ENCODE results near the gene RFPL3.
A peak's percentile ranks its signal among the peaks of the same experiment; 100 is the strongest.
"Not testable (repeated sequence)": the region's sequence is repeated elsewhere in the genome, so short reads cannot be mapped to it uniquely, and the experiment has no call there.

Gene RFPL3

DNA sequence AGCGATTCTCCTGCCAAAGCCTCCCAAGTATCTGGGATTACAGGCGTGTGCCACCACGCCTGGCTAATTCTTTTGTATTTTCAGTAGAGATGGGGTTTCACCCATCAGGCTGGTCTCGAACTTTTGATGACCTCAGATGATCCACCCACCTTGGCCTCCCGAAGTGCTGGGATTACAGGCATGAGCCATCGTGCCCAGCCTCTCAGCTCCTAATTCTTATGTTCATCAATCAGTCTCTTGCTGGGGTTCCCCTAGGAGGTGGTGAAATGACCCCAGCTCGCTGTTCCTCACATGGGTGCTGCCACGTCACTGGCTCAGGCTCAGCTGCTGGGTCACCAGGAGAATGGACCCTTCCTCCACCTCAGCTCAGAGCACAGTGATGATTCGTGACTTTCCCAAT is at the start of gene RFPL3:
RFPL3 (plus strand) TSS at position 301 of the 400 bp plus-strand sequence. CDS start 205 bp downstream, outside the sequence.
- DNase-seq: not testable (repeated sequence)

DNA sequence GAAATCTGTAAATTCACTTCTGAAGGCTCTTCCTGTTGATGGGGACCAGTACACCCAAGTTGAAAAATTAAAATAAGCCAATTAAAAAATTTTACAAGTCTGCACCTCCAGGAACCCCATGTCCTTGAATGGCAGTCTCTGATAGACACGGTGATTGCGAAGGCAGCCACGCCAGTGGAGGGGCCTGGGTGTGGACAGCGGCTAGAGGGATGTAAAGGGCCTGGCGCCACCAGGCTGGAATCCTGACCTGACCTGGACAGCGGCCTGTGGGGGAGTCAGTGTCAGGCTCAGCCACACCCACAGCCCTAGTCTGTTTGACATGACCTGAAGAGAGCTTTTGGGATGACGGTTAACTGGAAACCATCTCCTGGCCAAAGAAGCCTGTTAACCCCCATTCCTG is 49.5 kb upstream of the RFPL3 start:
- DNase-seq: no peak

DNA sequence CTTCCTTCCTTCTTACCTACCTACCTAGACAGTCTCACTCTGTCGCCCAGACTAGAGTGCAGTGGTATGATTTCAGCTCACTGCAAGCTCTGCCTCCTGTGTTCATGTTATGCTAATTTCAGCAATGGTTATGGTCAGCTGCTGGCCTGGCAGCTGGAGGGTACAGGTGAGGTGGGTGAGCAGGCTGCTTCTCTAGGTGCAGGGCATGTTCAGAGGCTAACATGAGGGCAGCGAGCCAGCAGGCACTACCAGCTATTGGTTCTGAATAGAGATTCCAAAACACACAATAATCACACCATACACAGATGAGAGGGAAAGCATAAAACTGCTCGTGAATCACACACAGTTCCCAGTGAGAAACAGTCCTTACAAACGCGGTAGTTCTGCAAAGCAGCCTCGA is 48.7 kb upstream of the RFPL3 start:
- DNase-seq: no peak

DNA sequence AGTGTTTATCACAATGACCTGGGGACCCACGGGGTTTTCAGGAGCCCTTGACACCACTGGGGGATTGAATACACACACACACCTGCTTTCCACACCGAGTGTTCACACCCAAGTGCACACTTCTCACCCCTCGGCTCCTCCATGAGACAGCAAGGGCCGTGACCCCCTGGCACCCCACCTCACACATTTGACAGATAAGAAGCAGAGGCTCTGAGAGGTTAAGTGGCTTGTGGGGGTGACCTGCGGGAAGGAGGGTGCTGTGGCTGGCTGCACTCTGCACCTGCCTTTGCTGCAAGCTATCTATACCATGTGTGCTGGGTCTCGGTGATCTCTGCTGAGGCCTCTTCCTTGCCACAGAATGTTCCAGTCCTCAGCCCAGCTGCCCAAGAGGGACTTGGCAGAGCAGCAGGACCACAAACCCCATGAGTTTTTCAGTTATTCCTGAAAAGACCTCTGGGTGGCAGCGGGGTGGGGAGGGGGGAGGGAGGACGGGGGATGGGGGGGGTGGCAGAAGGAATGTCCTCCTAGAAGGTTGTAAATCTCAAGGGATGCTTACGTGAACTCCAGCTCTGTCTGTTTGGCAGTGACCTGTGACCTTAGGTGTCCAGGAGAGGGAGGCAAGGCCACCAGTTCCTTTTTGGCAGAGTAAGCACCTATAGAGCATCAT is 47.9 kb upstream of the RFPL3 start:
- no peak for DNase-seq

DNA sequence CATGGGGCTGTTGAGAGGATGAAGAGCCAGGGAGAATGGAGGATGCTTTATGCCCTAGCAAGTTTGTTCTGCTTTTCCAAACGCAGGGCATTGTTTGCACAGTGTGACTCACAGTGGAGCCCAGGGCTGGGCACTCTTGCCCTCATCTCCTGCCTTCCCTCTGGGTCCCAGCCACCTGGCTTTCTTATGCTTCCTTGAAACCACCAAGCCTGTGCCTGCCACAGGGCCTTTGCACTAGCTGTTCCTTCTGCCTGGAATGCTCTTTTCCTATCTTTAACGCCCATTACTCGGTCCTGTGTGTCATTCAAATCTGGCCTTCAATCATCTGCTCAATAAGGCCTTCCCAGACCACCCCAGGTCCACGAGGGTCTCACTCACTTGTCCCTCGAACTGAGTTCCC is 46.9 kb upstream of the RFPL3 start:
- DNase-seq: peak; percentile 9

DNA sequence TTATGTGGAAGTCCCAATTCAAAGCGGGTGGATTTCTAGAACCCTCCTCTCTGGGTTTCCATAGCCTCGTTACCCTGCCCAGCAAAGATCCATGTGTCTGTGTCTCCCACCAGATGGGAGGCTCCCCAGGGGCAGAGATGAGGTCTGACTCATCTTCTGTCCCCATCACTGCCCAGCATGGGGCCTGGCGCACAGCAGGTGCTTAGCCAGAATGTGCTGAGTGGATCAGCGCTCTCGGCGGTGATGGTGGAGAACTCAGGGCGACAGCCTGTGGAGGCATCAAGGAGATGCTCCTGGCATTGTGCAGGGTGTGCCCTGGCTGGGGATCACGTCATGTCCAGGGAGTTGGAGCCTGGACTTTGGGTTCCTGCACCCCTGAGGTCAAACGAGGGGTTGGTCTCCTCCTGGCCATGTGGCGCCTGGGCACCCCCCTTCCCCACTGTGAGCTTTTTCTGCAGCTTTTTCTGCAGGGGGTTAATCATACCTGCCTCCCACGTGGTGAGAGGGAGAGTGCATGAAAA is 46.1 kb upstream of the RFPL3 start:
- DNase-seq: peak; percentile 25

DNA sequence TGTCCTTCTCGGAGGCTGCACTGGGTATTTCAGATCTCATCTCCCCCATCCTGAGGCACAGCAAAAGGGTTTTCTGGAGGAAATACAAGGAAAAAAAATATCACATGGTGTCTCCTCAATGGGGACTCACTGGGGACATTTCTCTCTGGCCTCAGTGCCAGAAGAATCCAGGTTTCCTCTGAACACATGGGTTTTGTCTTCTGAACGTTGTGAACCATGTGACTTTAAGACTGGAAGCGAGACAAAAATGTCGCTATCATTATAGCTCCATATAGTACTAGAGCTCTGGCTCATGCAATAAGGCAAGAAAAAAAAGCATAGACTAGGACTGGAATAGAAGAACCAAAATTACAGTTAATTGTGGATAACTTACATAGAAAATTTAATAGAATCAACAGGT is 44.9 kb upstream of the RFPL3 start:
- DNase-seq: no peak

DNA sequence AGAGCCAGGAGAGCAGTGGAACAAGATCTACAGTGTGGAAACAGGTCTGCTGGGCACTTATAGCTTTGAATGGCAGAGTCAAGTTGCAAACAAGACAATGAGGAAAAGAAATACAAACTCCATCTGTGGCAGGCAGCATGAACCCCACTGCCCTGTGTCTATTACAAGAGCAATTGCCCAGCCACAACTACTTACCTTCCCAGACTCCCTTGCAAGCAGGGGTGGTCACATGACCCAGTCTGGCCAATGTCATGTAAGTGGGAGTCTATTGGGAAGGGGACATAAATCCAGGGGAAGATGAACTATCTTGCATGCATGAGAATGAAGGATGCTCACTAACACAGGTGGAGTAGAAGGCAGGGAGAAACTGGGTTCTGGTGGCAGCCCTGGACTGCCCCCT is 44.1 kb upstream of the RFPL3 start:
- DNase-seq: no peak

DNA sequence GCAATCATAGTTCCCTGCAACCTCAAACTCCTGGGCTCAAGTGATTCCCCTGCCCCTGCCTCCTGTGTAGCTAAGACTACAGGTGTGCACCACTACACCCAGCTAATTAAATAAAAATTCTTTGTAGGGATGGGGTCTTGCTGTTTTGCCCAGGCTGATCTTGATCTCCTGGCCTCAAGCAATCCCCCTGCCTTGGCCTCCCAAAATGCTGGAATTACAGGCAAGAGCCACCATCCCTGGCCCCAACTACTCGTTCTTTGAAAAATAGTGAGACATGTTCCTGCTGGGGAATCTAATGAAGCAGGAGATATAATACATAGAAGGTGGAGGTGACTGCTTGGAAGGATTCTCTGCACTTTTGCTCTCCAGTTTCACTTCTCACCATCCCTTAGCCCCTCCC is 40.1 kb upstream of the RFPL3 start:
- no peak for DNase-seq

DNA sequence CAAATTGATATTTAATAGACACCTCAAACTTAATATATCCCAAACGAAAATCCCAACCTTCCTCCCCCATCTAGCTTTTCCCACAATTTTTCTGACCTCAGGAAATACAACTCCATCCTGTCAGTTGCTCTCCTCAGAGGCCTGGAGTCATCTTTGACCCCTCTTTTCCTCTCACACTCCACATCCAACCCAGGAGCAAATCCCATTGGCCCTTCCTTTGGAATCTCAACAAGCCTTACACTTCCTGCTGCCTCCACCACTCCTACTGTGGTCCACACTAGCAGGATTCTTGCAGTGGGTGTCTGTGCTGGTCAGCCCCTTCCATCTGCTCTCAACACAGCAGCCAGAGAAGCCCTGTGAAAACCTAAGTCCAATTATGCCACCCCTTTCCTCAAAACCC is 39.3 kb upstream of the RFPL3 start:
- DNase-seq: no peak

DNA sequence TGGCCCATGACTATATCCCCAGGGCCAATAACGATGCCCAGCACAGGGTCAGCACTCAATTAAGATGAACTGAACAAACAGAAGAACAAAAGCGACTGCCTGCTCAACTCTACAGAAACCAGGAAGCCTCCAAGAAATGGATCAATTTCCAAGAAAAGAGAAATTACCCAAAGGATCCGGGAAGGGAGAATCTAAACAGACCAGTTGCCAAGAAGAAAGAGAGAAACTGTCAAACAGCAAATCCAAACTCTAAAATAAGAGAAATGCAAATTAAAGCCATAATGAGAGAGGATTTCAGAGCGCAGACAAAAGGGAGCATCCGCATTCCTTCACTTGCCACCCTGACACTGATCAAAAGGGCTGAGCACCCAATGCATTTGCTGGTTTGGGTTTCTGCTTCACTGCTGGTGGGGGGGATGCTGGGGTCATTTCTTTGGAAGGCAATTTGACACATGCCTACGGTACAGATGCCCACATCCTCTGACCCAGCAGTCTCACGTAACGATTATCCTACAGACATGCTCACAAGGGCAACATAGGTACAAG is 37.7 kb upstream of the RFPL3 start:
- no peak for DNase-seq

DNA sequence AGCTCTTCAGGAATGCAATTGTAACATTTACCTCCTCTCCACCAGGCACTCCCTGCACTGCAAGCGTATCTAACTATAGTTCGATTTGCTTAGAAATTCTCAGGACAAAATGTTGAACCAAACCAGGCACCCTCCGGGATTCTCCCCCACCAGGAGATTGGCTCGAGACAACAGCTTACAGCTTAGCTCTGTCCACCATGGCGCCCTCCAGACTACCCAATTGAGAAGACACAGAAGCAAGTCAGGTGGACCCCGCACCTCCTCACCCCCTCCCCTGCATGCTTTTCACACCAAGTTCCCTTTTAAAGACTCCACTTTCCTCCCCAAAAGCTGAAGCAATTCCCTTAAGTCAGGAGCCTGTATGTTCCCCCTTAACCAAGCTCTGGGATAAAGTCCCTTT is 34.7 kb upstream of the RFPL3 start:
- no peak for DNase-seq

DNA sequence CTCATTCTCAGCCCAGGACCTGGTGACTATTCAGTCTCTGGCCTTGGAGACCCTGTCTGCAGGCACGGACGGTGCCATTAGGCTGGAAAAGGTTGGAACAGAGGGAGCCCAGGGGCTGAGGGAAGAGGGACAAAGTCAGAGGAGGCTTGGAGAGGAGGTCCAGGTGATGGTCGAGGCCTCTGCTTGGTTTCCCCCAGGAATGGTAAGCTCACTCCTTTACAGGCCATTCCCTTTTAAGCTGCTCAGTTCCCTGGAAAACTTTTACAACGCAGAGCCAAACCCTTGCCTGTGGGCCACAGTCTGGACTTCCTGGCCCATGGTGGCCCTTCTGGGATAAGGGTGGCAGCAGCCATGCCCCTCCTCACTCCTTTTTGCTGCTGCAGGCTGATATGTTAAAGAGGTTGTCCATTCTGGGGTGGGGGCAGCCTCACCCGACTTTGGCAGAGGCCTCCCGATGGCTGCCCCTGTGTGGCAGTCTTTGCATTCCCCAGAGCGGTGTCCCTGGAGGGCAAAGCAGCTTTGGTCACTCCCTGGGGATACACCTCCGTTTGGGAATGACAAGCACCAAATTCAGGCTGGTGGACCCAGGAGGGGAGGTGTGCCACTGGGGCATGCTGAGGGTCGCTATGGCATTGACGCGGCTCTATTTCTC is 34.0 kb upstream of the RFPL3 start:
- no peak for DNase-seq

DNA sequence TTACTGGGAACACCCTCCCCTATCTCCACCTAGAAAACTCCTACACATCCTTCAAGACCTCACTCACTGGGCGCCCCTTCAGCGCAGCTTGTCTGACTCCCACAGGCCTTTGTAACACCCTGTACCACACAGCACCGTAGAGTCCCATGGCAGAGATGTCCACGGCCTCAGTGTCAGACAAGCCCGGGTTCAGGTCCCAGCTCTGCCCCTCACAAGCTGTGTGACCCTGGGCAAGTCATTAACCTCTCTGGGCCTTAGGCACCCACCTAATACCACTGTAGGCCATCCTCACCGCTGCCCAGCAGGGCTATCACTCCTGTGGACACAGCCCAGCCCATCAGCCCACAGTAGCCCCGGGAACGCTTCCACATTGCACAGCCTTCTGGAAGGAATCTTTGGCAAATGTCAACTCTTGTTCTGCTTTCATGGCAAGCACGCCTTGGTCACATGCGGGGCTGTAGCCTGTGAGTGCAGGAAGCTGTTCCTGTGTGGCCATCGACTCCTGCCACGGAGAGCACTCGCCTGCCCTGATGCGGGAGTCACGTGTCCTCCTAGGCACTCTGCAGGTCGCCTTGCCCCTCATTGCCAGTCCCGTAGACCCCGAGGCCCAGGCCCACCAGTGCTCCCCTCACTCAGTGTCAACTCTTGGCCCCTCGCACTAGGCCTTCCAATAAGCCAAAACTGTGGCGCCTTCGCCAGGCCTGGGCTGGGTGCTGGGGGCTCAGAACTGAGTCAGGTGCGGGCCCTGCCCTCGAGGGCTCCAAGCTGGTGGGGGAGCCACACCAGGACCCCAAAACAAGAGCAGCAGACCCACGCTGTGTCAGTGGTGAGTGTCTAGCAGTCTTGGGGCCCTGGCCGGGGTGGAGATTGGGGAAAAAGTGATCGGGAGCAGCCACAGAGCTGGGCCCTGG is 32.9 kb upstream of the RFPL3 start:
- no peak for DNase-seq

DNA sequence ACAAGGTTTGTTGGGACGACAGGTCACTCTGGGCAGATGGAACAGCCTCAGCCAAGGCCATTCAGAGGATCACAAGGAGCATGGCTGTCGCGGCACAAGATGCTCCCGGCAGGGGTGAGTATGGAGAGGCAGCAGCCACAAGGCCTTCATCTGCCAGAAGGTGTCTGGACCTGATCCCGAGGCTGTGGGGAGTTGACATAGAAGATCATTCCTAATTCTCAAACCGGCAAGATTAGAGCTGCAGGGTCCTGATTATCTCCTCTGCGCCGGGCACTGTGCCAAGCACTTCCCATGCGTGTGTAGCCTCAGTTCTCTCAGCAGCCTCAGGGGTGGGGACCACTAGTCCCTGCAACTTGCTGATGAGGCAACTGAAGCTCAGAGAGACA is 32.3 kb upstream of the RFPL3 start:
- DNase-seq: peak; percentile 24

DNA sequence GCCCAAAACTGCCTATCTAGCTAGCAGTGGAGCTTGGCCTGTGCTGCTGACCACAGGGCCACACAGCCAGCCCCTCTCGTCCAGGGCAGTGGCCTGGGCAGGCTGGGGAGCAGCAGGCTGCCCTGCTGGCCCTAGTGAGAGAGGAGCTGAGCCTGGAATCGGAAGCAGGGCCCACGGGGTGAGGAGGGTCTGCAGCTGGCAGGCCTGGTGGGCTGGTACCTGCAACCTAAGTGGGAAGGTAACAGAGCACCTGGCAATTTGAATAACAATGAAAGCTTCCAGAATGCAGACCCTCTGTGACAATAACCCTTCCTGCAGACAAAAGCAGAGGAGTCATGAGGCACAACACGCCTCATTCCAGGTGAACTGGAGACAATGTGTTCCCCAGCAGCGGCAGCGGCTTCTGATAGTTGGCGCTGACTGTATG is 31.8 kb upstream of the RFPL3 start:
- no peak for DNase-seq

DNA sequence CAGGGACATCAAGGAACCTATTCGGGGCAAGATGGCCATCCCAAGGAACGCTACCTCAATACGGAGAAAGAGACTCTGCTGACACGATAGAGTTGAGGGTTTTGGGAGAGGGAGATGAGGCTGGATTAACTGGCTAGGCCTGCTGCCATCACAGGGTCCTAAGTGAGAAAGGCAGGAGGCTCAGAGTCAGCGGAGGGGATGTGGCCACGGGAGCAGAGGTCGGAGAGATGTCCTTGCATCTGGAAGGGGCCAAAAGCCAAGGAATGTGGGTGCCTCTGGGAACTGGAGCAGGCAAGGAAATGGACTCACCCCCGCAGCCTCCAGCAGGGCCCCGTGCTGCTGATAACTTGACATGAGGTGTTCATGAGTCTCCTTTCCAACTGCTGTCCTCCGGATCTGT is 31.0 kb upstream of the RFPL3 start:
- DNase-seq: no peak

DNA sequence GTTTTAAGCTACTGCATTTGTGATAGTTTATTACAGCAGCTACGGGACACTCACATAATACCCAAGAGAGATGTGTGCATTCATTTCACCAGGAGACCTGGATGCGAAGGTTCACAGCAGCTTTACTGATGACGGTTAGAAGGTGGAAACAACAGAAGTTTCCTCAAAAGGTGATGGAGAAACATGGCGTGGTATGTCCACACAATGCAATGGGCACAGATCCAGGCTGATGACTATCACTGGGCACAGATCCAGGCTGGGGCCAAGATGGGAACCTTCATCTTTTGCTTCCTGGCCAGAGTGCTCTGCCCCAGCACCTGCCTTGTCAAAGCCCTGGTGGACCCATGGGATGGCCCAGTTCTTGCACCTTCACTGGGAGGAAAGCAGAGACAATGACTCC is 30.6 kb upstream of the RFPL3 start:
- peak; percentile 26 for DNase-seq

DNA sequence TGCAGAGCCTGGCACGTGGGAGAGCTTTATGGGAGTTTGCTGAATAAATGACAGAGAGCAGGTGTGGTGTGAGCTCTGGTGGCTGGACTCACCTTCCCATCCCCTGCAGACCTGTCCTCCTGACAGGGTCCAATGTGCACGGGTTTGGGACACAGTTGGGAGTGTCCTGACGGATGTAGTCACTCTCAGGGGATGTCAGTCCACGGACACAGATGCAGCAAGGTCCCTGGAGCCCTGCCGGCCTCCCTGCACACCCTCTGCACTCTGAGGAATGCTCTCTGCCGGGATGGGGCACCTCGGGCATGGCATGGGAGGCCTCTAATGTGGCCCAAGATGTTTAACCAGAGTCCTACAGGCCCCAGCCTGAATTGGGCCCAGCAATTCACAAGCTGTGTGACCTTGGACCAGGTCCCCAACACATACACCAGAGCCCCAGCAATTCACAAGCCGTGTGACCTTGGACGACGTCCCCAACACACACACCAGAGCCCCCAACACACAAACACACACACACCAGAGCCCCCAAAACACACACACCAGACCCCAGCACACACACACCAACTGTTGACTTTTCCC is 30.0 kb upstream of the RFPL3 start:
- DNase-seq: no peak

DNA sequence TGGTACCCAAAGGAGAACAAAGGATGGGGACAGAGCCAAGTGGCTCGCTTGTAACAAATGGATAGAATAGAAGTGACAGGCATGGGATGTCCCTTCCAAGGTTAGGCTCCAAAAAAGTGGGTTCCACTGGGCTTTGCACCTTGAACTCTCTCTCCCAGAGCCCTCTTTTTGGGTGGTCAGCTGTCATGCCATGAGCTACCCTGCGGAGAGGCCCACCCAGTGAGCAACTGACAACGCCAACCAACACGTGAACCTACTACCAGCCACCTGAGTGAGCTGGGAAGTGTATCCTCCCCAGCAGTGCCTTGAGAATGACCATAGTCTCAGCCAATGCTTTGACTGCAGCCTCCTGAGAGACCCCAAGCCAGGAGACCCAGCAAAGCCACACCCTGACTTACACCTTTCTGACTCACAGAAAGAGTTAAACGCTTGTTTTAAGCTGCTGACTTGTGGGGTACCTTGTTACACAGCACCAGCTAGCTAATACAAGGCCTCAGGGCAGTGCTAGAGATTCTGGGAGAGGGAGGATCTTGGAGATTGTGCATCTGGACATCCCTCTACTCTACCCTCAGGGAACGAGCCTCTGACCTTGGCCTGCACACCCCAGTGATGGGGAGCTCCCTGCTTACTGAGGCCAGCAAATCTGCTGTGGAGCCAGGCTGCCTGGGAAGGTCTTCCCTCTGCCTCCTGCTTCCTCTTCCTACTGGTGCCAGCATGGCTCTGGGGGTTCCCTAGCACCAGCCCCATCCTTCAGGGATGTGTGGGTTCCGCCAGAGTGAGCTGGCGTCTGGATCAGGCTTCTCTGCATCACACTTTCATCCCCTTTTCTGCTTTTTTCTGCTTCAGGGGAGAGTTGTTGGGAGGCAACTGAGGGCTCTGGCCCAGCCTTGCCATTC is 29.1 kb upstream of the RFPL3 start:
- no peak for DNase-seq

DNA sequence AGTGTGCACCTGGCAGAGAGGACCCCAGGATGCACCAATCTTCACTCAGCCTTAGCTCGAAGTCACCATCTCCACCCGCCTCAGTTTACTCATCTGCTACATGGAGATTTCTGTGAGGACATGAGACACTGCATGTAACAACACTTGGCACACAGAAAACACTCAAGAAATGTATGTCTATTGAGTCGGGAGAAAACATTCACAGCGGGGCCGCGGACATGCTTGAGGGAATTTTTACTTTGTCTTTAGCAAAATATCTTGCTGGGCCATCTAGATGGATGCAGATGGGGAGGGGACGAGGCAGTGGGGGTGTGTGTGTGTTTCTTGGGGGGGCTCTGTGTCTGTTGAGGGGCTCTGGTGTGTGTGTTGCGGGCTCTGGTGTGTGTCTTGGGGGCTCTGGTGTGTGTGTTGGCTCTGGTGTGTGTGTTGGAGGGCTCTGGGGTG is 28.4 kb upstream of the RFPL3 start:
- DNase-seq: no peak
